ENCODE data around the gene ARHGEF40.

ARHGEF40 gene

DNA sequence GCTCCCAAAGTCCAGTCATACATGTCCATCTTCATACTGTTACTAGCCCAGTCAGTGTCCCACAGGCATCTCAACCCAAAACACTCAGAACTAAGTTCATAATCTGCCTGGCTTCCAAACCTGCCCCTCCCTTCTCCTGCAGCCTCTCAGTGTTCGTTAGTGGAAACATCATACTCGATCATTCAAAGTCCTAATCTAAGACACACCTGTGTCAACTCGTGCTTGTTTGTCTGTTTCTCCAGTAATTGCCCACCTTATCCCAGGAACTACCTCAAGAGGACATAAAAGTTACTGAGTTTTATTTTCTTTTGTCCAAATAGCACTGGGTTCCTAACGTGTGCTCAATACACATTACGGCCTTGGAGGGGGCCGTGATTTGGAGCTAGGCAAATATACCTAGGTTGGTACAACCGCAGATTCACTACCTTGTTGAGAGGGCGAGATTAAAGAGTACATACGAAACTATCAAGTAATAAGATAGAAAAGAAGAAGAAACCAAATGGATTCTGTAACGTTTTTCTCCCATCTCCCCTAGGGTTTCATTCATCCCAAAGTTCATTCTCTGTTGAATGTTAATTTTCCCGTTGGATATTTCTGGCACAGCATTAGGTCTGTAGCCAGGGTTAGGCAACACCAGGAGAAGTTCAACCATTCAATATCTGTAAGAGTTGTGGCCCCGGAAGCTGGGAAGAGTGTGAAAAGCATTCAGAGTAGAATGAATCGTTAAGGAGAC lies 9.3 kb upstream of the ARHGEF40 start:
- DNase-seq = no peak

DNA sequence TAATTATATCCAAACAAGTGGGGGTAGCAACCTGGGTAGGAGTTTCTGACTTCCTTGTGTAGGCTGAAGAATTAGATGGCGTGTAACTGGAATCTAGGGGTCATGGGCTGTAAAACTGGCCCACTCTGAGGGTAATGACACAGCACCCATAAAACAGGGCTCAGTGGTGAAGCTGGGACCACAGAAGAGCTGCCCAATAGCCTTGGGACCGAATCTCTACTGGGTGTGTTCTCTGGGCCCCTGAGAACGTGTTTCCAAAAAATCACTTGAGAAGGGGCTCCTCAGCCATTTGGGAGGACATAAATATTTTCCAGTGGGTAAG lies 8.8 kb upstream of the ARHGEF40 start:
- no peak for DNase-seq

DNA sequence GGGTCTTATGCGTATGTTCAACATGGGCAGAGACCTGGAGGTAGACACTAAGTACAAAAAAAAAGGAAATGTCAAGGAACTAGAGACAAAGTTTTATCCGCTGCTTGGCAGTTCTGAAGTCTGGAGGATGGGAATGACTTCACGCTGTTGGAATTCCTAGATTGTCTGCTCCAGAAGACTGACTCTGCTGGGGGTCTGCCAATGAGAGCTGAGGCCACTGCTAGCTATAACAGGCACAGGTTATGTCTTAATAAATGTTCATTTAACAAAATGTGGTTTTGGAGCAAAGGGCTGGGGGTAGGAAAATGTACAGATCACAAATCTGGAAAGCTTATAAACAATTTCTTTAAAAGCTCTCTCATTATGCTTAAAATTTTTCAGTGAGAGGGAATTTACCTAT lies 6.6 kb upstream of the ARHGEF40 start:
- DNase-seq = no peak

DNA sequence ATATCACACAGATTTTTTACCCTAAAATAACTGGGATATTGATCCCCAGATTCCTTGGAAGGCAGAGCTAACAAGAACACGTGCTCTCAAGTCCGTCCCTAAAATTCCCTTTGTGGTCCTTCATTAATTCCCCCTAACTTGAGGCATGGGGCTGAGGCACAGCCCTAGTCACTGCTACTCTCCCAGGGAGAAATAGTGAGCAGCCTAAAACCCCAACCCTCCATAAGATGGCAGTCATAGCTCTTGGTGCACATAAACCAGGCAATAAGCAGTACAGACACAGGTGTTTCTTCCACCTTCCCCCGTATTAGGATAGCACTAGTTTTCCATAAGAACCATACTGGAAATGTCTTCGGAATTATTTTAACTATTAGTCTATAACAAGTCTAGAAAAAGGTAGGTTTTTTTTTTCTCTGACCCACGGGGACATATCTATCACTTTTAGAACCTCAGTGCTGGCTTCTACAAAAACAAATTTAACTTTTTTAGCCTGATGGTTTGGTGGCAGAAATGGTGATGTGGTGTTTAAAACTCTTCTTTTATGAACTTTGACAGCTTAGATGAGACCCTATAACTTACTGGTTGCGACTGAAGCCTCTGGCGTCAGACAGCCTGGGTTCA lies 3.1 kb upstream of the ARHGEF40 start:
- no peak for DNase-seq

DNA sequence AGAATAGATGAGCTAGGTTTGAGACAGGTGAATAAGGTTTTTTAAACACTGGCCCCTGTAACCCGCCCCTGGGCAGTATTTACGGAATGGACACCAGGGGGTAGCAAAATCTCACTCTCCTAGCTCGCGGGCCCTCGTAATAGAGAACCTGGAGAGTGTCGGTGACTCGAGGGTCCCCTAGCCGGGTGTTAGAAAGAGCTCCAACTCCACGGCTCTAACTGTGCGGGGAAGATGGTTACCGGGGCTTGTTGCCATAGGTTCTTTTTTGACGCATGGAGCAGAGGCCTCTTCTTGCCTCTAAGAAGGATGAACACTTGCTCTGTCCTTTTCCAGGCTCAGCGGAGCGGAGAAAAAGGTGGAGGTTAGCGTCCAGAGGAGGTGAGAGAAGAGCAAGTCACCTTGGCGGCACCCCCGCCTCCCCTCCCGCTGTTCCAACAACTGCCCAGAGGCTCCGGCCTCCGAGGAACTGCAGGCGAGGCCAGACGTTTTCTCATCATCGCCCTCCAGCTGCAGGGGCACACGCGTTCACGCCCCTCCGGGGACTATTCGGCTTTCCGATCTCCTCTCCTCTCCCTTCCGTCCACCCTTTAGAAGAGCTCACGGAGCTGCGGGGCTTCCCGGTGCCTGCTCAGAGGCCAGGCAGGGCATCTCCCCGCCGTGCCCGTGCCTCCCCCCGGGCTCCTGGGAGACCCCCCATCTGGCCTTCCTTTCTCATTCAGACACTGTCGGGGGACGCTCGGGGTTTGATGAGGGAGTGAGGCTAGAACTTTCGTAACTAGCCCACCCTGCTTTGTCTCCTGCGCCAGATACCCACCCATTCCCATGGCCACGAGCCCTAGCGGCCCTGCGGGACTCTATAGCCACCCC lies 1.4 kb upstream of the ARHGEF40 start:
- DNase-seq = no peak

DNA sequence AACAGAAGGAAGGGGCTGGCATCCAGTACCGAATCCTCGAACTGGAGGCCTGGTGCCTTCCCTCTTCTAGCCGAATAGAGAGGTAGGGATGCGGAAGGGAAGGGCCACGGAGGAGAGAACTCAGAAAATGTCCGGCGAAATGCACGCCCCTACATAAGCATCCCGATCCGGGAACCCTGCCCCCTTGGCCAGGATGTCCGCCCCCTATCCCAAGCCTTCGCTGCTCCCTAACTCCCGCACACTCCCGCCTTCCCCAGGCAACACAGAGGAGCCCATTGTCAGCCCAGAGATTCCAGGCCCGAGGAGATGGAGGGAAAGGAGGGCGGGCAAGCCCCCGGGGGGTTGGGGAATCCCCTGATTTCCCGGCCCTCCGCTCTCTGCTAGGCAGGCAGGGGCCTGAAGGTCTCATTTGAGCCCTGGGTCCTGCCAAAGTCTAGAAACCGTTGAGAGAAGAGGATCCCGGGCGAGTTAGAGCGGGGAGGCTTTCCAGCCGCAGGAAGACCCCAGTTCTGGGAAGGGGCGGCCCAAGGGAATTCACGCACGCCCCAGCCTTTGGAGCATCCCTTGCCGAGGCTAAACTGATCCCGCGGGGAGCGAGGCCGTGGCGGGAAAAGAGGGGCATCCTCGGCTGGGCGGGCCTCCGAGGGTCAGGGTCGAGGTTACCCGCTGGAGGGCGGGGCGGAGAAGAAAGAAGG lies 569 bp upstream of the ARHGEF40 start:
- DNase-seq = no peak

DNA sequence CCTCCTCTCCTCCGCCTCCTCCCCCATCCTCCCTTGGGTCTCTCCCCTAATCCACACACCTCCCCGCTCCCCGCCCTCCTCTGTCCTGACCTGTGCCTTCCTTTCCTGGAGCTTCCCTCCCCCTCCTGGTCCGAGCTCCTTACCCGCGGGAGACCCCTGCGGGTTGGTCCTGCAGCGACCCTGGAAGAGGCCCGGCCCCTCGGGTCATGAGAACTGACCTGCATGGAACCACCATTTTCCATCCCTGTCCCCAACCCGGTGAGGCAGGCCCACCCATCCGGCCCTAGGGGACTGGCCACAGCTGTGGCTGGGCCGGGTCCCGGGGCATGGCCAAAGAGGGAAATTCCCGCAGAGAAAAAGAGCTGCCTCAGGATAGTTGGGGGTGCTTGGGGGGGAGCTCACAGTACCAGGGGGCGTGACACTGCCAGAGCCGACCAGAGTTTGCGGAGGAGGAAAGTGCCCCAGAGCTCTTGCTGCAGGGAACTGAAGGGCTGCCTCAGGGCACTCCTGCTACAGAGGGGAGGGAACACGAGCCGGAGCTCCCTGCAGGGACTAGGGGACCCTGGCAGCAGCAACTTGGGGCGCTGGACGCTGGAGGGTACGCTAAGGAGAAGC lies 613 bp downstream of the ARHGEF40 start:
- DNase-seq = no peak

DNA sequence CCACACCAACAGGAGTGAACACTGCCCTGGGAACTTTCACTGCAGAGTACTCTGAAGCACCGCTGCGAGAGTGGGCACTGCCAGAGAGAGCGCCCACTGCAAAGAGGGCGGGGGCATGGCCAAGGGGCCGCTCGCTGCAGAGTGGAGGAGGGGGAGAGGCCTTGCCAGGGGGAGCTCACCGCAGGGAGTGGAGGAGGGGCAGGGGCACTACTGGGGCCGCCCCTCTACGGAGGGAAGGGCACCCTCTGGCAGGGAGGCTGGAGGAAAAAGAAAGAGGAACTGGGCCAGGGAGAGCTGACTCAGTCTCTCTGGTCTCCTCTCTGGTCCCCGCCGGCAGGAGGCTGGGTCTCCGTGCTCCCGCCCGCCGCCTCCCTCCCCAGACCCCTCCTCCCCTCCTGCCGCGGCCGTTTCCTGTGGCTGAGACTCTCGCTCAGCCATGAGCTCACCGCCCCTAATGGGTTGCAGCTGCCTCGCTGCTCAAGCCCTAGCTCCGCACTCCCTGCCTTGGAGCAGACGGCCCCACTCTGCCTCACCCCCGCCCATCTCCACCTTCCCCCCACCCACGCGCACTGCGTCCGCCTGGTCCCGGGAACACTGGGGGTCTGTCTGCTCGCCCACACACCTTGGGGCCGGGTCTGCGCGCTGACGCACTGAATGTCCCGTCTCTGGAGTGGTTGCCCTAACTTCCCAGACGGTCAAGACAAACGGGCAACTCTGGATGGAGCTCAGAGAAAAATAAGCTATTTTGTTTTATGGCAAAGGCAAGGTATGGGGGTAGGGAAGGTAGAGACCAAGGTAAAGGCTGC lies 1.3 kb downstream of the ARHGEF40 start:
- no peak for DNase-seq

DNA sequence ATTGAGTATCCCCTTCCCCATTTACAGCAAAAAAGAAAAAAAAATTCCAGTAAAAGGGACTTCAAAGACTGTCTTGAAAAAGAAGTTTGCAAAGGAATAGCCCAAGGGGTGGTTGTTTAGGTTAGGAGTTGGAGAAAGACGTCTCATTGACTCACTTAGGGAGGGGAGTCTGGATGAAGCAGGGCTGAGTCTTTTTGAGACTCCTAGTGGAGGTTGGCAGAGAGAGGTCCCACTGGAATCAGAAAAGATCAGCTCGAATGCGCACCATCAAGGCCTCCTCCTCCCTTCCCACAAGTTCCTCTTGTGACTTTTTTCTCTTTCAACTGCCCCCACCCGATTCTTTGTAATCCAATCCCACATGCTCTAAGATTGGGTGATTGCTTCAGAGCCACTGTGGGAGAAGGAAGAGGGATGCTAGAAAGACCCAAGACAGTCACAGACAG lies 1.9 kb downstream of the ARHGEF40 start:
- DNase-seq = no peak

DNA sequence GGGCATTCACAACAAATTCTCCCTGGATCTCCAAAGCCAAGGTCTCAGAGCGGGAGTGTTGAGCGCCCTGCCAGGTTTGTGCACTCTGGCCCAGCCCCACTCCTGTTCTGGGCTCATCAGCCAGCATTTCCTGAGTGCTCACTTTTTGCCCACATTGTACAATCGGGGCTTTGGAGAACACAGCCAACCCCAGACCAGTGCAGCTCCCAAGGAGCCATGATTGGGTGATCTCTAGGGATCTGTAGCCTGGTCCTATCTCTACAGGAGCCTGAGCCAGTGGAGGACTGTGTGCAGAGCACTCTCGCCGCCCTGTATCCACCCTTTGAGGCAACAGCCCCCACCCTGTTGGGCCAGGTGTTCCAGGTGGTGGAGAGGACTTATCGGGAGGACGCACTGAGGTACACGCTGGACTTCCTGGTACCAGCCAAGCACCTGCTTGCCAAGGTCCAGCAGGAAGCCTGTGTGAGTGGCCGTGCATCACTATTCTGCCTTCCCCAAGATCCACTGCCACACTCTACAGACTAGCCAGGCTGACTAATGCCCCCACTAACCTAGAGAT lies 2.8 kb downstream of the ARHGEF40 start:
- no peak for DNase-seq

DNA sequence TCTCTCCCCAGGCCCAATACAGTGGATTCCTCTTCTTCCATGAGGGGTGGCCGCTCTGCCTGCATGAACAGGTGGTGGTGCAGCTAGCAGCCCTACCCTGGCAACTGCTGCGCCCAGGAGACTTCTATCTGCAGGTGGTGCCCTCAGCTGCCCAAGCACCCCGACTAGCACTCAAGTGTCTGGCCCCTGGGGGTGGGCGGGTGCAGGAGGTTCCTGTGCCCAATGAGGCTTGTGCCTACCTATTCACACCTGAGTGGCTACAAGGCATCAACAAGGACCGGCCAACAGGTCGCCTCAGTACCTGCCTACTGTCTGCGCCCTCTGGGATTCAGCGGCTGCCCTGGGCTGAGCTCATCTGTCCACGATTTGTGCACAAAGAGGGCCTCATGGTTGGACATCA lies 3.8 kb downstream of the ARHGEF40 start:
- no peak for DNase-seq

DNA sequence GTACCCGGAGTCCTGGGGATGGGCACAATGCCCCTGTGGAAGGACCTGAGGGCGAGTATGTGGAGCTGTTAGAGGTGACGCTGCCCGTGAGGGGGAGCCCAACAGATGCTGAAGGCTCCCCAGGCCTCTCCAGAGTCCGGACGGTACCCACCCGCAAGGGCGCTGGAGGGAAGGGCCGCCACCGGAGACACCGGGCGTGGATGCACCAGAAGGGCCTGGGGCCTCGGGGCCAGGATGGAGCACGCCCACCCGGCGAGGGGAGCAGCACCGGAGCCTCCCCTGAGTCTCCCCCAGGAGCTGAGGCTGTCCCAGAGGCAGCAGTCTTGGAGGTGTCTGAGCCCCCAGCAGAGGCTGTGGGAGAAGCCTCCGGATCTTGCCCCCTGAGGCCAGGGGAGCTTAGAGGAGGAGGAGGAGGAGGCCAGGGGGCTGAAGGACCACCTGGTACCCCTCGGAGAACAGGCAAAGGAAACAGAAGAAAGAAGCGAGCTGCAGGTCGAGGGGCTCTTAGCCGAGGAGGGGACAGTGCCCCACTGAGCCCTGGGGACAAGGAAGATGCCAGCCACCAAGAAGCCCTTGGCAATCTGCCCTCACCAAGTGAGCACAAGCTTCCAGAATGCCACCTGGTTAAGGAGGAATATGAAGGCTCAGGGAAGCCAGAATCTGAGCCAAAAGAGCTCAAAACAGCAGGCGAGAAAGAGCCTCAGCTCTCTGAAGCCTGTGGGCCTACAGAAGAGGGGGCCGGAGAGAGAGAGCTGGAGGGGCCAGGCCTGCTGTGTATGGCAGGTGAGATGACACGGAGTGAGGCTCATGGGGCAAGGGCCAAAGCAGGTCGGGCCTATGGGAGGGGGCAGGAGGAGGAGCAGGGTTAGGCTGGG lies 4.5 kb downstream of the ARHGEF40 start:
- no peak for DNase-seq

DNA sequence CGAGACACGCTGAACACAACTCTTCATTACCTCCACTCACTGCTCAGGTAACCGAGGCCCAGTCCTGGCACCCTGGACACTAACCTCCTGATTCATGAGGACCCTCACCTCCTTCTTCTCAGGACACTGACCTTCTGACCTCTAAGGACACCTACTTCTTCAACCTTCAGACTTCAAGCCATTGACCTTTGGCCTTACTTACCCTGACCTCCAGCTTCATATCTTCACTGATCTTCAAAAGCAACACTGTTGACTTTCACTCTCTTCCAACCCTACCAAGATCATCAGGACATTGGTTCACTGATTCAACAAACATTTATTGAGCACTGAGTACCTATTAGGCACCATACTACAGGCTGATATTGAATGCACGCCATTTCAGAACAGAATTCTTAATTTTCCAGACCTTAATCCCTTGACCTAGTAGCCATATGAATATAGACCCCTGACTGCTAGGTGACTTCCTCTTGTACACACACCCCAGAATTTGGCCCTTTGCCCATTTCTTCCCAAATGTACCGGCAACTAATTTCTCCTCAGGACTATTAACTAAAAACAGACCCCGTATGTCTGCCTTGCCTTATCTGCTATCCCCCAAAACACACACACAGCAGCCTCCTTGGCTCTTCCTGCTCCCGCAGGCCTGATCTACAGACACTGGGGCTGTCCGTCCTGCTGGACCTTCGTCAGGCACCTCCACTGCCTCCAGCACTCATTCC lies 5.8 kb downstream of the ARHGEF40 start:
- no peak for DNase-seq

DNA sequence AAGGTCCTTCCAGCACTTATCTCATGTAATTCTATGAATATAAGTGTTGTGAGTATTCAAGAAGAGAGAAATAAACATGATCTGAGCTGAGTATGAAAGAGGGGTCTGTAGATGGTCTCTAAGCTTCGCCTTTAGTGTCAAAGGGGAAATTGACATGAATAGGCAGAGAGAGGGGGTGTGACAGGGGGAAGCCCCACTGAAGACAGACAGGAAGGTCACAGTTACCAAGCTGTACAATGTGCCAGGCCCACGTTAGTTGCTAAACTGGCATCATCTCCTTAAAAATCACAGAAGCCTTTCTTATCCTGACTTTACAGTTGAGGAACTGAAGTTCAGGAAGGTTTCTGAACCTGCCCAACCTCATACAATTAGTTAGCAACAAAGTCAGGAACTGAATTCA lies 7.6 kb downstream of the ARHGEF40 start:
- DNase-seq = no peak

DNA sequence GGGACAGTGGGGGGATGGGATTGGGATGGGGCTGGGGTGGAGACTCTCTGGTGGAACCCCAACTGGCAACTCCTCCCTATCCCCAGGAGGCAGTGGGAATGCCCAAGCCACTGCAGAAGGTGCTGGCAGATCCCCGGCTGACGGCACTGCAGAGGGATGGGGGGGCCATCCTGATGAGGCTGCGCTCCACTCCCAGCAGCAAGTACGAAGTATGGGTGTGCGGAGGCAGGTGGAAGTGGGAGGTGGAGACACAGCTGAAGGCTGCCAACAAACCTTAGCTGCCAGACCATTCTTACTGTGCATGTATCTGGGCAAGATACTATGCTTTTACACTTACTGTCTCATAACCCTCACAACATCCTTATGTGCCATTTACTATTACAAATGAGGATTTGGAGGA lies 8.2 kb downstream of the ARHGEF40 start:
- no peak for DNase-seq

DNA sequence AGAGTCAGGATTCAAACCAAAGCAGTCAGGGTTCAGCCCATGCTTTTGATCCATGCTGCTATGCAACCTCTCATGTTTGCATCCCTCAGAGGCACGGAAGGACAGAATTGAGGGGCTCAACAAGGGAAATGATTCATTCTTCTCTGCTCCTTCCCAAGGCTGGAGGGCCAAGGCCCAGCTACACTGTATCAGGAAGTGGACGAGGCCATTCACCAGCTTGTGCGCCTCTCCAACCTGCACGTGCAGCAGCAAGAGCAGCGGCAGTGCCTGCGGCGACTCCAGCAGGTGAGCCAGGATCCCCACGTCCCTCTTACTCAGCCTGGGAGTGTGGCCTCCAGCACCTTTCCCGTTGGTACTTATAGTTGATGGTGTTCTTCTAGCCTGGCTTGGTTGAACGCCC lies 8.6 kb downstream of the ARHGEF40 start:
- no peak for DNase-seq

DNA sequence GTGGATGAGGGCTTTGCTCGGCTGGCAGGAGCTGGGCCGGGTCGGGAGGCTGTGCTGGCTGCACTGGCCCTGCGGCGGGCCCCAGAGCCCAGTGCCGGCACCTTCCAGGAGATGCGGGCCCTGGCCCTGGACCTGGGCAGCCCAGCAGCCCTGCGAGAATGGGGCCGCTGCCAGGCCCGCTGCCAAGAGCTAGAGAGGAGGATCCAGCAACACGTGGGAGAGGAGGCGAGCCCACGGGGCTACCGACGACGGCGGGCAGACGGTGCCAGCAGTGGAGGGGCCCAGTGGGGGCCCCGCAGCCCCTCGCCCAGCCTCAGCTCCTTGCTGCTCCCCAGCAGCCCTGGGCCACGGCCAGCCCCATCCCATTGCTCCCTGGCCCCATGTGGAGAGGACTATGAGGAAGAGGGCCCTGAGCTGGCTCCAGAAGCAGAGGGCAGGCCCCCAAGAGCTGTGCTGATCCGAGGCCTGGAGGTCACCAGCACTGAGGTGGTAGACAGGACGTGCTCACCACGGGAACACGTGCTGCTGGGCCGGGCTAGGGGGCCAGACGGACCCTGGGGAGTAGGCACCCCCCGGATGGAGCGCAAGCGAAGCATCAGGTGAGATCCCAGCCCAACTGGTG lies 11.5 kb downstream of the ARHGEF40 start:
- no peak for DNase-seq

DNA sequence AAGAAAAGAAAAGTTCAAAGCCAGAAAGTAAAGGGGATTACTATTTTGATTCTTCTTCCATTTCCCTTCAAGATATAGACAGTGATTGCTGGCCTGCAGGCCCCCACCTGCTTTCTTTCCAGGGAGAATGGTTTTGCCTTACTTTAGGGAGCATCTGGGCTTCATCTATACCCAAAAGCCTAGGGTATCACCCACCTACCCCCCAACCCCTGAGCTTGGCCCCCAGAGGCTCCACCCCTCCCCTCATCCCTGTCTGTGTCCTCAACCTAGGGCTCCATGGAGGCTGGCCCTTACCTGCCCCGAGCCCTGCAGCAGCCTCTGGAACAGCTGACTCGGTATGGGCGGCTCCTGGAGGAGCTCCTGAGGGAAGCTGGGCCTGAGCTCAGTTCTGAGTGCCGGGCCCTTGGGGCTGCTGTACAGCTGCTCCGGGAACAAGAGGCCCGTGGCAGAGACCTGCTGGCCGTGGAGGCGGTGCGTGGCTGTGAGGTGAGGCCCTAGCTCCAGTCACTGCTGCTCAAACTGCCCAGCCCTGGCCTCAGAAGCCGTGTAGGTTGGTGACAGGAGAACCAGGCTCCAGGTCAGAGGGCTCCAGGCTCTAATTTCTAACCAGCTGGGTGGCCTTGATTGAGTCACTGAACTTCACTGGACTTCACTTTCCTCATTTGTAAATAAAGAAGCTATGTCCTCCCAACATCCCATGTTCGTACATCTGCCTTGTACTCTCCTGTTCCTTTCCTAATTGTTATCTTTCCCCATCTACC lies 13.6 kb downstream of the ARHGEF40 start:
- DNase-seq = no peak

DNA sequence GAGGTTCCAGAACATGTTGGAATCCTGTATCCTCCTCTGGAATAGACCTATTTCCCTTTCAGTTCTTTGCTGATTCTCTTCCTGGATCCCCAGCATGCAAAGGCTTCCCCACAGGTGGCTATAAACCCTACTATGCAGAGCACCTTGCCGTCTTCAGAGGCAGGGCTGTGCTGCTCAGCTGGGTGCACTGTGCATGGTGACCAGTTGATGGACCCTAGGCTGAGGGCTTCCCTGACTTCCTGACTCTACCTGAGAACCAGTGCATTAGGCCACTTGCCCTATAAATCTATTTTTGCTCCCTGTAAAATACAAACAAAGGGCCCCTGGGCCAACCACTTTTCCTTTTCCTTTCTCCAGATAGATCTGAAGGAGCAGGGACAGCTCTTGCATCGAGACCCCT lies 14.3 kb downstream of the ARHGEF40 start:
- DNase-seq = no peak
